Skin epidermis (tissue), 12 donors: ENCODE results near the gene TP63.
A peak's percentile ranks its signal among the peaks of the same experiment; 100 is the strongest.
"Not testable (repeated sequence)": the region's sequence is repeated elsewhere in the genome, so short reads cannot be mapped to it uniquely, and the experiment has no call there.

Experiments used
- H3K27ac ChIP-seq, 21 experiments: fragments of 200-600 bp; sonication (generic) in 11 of 21; one replicate each; pipeline ENCODE4 v1.5.0; 2020; ENCODE audit warnings: mild to moderate bottlenecking in 3 of 21, inconsistent platforms in 2 of 21, moderate library complexity in 2 of 21
- H3K4me3 ChIP-seq, 7 experiments: fragments of 200-600 bp; sonication (generic) in 2 of 7; one replicate each; pipeline ENCODE4 v1.5.0; 2020; ENCODE audit warnings: inconsistent platforms in 2 of 7, mild to moderate bottlenecking in 2 of 7, moderate library complexity in 1 of 7

TP63 gene

GRCh38 chr3:189624130-189624529 is 7.1 kb upstream of the TP63 start:
- no peak overlapping the region for H3K4me3 ChIP-seq
- no peak overlapping the region for H3K27ac ChIP-seq

DNA sequence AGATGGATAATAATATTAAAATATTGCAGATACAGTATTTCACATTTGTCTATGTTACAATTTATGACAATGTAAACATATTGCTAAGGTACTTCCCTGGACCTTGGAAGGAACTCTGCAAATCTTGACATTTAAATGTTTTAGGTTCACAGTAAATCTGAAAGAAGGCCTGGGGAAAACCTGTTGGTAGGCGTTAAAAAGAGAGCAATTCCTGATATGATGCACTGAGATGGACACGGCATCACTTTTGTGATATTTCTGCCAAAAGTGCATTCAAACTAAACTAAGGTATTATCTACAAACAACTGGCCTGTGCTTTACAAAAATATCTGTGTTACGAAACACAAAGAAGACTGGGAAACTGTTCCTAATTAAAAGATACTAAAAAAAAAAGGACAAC is 6.1 kb upstream of the TP63 start:
- H3K4me3 ChIP-seq = no peak overlapping the region

DNA sequence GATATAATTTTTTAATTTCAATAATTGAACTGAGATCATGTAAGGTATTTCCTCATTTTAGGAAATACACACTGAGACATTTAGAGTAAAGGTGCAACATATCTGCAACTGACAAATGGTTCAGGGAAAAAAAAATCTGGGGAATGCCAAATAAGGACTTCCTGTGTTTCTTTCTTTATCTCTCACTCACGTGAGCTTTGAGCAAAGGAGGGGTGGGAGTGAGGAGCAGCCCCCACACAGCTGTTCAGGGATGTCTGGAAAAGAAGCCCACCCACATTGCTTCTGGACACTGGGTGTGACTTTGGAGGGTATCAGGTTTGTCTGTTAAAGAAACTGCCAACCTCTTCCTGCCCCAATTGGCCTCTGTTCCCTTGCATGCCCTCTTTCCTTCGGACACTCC is 5.6 kb upstream of the TP63 start:
- no peak overlapping the region for H3K4me3 ChIP-seq
- no peak overlapping the region for H3K27ac ChIP-seq

More for the DNA sequence above, 6.1 kb upstream of the TP63 start:
- no peak overlapping the region for H3K27ac ChIP-seq

GRCh38 chr3:189626286-189626685 is 4.9 kb upstream of the TP63 start:
- H3K4me3 ChIP-seq = no peak overlapping the region
- H3K27ac ChIP-seq = no peak overlapping the region

DNA sequence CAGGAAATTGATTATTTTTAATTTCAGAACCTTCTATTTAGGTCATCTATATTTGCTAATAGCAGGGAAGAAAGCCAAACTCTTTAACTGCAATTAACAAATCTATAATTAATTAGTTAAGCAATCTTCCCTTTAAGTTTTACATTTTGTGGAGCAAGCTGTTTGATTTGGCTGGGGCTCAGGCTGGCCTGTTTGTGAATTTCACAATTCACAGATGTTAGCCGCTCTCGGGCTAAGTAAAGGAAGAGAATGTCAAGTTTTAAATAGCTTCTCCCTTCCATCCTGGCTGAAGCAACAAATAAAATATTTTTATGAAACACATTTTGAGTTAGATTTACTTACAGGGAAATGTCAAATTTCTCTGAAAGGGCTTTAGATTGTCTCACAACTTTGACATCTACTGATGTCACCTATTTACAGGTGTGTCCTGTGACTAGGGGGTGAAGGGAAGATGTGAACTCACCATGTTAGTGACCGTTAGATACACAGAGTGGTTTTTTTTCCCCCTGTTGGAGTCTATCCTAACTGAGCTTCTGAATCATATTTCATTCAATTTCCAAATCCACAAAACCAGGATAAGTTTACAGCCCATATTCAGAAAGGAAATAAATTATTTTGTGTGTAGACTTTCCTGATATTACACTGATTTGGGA is 1.3 kb upstream of the TP63 start:
- Histone ChIP-seq H3K4me3 (no peak overlapping the region), H3K27ac (peak overlapping the region in 3 of 21 experiments; percentile 6 to 20 (median 18))

- H3K4me3 ChIP-seq = no peak overlapping the region
- peak overlapping the region in 3 of 21 experiments; percentile 20 to 52 (median 47) for H3K27ac ChIP-seq
Measured at GRCh38 chr3:189630767-189631372, 319 bp upstream of the TP63 start.

GRCh38 chr3:189631409-189631808 is 220 bp downstream of the TP63 start:
- H3K4me3 ChIP-seq = no peak overlapping the region
- H3K27ac ChIP-seq = peak overlapping the region in 1 of 21 experiments; percentile 52

- Histone ChIP-seq H3K27ac (no peak overlapping the region), H3K4me3 (no peak overlapping the region)
Measured at GRCh38 chr3:189632242-189632641, 1.1 kb downstream of the TP63 start.

DNA sequence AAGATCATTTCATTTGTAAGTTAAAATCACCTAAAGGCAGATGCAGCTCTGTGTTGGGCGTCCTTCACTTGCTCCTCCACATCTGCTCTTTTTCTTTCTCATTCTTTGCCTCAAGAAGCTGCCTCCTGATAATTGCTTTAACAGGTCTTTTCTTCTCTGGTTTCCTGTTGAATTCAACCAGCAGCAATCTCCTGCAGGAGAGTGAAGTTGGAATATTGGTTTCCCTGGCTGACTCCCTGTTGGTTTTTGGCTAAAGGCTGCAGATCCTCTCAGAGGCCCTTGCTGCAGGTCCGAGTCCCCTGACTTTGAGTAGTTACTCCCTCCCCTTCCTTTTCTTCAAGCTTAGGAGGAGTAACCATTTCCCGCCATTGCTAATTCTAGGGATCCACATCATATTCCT is 4.2 kb downstream of the TP63 start:
- H3K27ac ChIP-seq = no peak overlapping the region
- no peak overlapping the region for H3K4me3 ChIP-seq

GRCh38 chr3:189636048-189636447 is 4.9 kb downstream of the TP63 start:
- Histone ChIP-seq H3K27ac (no peak overlapping the region), H3K4me3 (no peak overlapping the region)

DNA sequence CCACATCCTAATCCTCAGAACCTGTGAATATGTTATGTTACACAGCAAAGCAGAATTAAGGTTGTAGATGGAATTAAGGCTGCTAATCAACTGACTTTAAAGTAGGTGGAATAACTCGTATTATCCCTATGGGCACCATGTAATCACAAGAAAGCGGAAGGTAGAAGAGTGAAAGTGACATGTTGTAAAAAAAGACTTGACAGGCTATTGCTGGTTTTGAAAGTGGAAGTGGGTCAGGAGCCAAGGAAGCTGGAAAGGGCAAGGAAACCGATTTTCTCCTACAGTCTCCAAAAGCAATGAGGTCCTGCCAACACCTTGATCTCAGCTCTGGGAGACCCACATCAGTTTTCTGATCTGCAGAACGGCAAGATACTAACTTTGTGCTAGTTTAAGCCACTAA is 6.6 kb downstream of the TP63 start:
- no peak overlapping the region for H3K4me3 ChIP-seq
- no peak overlapping the region for H3K27ac ChIP-seq

DNA sequence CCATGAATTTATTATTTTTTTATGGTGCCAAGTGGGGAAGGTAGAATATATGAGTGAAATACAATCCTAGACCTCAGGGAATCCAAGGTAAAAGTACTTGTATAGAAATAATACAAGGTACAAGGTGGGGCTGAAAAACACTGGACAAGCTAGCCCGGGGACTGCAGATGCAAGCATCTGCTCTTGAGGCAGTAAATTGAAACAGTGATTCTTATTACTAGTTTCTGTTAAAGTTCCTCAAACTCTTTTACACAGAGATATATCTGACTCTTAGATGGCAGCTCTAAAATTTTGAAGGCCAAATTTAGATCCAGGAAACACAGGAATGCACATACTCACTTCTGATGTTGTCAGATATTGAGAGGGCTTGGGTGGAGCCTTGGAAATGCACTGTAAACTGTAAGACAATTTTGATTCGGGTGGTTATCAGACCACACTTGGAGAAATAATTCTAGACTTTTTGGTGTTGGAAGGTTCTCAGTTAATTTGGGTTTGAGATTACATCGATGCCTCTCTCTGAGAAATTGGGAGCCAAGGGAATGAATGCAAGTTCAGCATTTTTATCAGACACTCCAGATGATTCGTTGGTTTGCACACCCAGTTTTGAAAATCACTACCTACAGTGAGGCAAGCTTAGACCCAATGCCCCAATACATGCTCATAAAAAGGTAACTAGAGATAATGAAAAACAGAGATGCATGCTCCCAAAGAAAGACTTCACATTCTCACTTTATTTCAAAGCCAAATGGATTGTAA is 7.3 kb downstream of the TP63 start:
- no peak overlapping the region for H3K27ac ChIP-seq
- H3K4me3 ChIP-seq = no peak overlapping the region

- Histone ChIP-seq H3K27ac (no peak overlapping the region), H3K4me3 (no peak overlapping the region)
Measured at GRCh38 chr3:189641776-189642175, 10.6 kb downstream of the TP63 start.

- Histone ChIP-seq H3K4me3 (no peak overlapping the region), H3K27ac (no peak overlapping the region)
Measured at GRCh38 chr3:189646853-189647542, 15.8 kb downstream of the TP63 start.

GRCh38 chr3:189652042-189652441 is 20.9 kb downstream of the TP63 start:
- no peak overlapping the region for H3K27ac ChIP-seq
- no peak overlapping the region for H3K4me3 ChIP-seq

DNA sequence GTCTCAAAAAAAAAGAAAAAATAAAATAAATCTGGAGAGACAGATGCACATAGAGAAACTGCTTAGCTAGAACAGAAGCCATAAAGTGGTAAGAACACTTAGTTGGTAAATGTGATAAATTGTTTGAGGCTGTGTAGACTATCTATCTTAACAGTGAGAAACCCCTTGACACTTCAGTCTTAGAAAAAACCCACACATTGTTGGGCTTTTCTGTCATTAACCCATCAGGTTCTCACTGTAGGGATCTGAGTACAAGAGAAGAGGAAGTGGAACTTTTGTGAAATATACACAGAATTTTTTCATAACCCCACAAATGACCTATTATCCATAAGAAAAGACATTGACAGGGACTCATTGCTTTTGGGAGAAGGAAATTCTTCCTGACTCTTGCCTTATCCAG is 24.4 kb downstream of the TP63 start:
- no peak overlapping the region for H3K27ac ChIP-seq
- H3K4me3 ChIP-seq = no peak overlapping the region

- H3K27ac ChIP-seq = no peak overlapping the region
- no peak overlapping the region for H3K4me3 ChIP-seq
Measured at GRCh38 chr3:189659571-189659970, 28.4 kb downstream of the TP63 start.

DNA sequence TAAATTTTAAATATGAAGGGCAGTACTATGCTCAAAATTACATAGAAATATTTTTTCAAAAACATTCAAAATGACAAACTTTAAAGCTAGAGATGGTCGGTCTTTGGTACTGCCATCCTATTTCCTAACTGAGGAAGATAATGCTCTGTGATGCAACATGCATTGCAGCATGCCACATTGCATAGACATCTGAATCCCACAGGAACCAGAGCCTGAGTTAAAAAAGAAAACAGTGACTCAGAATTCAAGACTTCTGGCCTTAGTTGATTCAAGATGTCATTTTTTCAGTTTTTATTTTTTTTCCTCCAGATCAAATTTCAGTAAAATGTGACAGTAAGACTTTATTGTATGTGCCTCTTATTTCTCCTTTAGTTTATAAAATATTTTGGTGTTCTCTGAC is 33.1 kb downstream of the TP63 start:
- Histone ChIP-seq H3K4me3 (no peak overlapping the region), H3K27ac (no peak overlapping the region)

DNA sequence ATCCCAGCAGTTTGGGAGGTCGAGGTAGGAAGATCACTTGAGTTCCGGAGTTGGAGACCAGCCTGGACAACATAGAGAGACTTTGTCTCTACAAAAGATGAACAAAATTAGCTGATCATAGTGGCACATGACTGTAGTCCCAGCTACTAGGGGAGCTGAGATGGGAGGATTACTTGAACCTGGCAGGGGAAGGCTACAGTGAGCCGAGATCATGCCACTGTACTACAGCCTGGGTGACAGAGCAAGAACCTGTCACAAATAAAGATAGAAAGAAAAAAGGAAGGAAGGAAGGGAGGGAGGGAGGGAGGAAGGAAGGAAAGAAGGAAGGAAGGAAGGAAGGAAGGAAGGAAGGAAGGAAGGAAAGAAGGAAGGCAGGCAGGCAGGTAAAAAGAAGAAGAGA is 41.2 kb downstream of the TP63 start:
- not testable (repeated sequence) for H3K4me3 ChIP-seq, H3K27ac ChIP-seq

DNA sequence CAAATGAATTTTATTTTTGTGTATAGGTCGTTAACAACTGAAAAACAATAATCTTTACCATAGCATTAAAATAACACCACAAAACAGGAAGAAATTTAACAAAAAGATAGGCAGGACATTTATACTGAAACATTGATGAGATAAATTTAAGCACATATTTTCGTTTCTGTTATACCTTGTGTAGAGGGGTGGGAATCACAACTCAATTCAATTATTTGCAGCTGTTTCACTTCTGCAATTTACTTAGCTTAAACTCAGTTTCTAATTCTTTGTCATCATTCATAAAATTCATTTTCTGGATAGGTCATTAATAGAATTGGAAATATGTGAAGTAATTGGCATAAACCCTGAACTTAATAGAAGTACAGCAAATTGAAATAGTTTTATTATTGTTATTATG is 42.3 kb downstream of the TP63 start:
- Histone ChIP-seq H3K27ac (no peak overlapping the region), H3K4me3 (no peak overlapping the region)
